ENCODE data around the gene IQCM.

DNA sequence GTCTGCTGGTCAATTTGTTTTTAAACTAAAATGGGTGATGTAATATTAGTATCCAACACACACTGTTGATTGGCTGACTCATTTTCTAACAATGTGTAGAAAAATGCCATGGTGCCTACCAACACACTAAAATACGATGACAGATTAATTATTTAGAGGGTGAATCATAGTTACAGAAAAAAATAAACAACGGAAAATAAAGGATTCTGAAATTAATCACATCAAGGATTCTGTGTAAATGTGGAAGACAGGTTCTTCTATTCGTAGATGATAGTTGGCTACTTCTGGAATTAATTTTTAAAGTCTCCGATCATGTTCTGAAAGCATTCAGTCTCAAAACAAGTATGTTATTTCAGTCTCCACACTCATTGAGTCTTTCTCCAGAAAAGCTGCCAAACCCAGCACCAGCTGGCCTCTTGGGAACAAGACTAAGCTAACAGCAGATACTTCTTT, 8.2 kb upstream of the IQCM start:
- TF ChIP-seq, protein P1, sequence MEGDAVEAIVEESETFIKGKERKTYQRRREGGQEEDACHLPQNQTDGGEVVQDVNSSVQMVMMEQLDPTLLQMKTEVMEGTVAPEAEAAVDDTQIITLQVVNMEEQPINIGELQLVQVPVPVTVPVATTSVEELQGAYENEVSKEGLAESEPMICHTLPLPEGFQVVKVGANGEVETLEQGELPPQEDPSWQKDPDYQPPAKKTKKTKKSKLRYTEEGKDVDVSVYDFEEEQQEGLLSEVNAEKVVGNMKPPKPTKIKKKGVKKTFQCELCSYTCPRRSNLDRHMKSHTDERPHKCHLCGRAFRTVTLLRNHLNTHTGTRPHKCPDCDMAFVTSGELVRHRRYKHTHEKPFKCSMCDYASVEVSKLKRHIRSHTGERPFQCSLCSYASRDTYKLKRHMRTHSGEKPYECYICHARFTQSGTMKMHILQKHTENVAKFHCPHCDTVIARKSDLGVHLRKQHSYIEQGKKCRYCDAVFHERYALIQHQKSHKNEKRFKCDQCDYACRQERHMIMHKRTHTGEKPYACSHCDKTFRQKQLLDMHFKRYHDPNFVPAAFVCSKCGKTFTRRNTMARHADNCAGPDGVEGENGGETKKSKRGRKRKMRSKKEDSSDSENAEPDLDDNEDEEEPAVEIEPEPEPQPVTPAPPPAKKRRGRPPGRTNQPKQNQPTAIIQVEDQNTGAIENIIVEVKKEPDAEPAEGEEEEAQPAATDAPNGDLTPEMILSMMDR (IDR thresholded peaks at IDR 0.05): no peak
- no peak for TF ChIP-seq POLR2A (IDR thresholded peaks at IDR 0.05)
